K562 (cell line): Measurements from ENCODE around the gene HMOX2. TPM values are rescaled to one million over a fixed set of nuclear protein-coding genes. Genes with fewer than 3 reads are reported as not detected.

ENCODE experiments used
- ARID3A ChIP-seq: IDR thresholded peaks from 2 replicates; pipeline ENCODE4 v1.6.1; 2012; ENCODE audit warnings: low read depth, low read length, improper control_type of control experiment, borderline replicate concordance
- BCOR ChIP-seq: fragments of 450-650 bp; IDR thresholded peaks from 2 replicates; pipeline ENCODE4 v1.6.1; 2016
- EHMT2 ChIP-seq: fragments of 450-650 bp; IDR thresholded peaks from 2 replicates; pipeline ENCODE4 v1.6.1; 2018; ENCODE audit warnings: antibody characterized with exemption
- GMEB1 ChIP-seq: fragments of 250-450 bp; sonication (Bioruptor Pico); IDR thresholded peaks from 2 replicates; pipeline ENCODE4 v1.4.0; 2020; ENCODE audit warnings: mild to moderate bottlenecking
- HLTF ChIP-seq: fragments of 450-650 bp; IDR thresholded peaks from 2 replicates; pipeline ENCODE4 v1.6.1; 2016
- IRF9 ChIP-seq: fragments of 450-650 bp; IDR thresholded peaks from 2 replicates; pipeline ENCODE4 v1.6.1; 2016; ENCODE audit warnings: missing biosample characterization, missing genetic modification characterization
- KAT7 ChIP-seq: sonication (generic); formaldehyde crosslinking; IDR thresholded peaks from 2 replicates; pipeline ENCODE4 v1.8.0; 2022; ENCODE audit warnings: missing genetic modification reagents, mild to moderate bottlenecking, borderline replicate concordance
- KLF13 ChIP-seq: fragments of 450-650 bp; IDR thresholded peaks from 2 replicates; pipeline ENCODE4 v1.6.1; 2016; ENCODE audit warnings: missing genetic modification characterization, low read depth, mild to moderate bottlenecking, missing compliant biosample characterization, moderate library complexity, borderline replicate concordance
- NFIX ChIP-seq: fragments of 250-450 bp; sonication (Bioruptor Pico); IDR thresholded peaks from 2 replicates; pipeline ENCODE4 v1.4.0; 2020; ENCODE audit warnings: low read depth, mild to moderate bottlenecking, moderate library complexity
- NFXL1 ChIP-seq: fragments of 450-650 bp; formaldehyde crosslinking; IDR thresholded peaks from 2 replicates; pipeline ENCODE4 v1.4.0; 2021; ENCODE audit warnings: mild to moderate bottlenecking
- PHF21A ChIP-seq: fragments of 450-650 bp; IDR thresholded peaks from 2 replicates; pipeline ENCODE4 v1.6.1; 2017; ENCODE audit warnings: low read depth, borderline replicate concordance
- PKNOX1 ChIP-seq: fragments of 450-650 bp; IDR thresholded peaks from 2 replicates; pipeline ENCODE4 v1.6.1; 2016
- RBFOX2 ChIP-seq: fragments of 200-400 bp; formaldehyde crosslinking; IDR thresholded peaks from 2 replicates; pipeline ENCODE4 v1.6.1; 2017; ENCODE audit warnings: low read depth, mild to moderate bottlenecking, low read length, moderate library complexity
- SRSF3 ChIP-seq: fragments of 200-400 bp; formaldehyde crosslinking; IDR thresholded peaks from 2 replicates; pipeline ENCODE4 v1.6.1; 2016; ENCODE audit warnings: mild to moderate bottlenecking, low read length, moderate library complexity; ENCODE audit not compliant: insufficient read depth
- STAG1 ChIP-seq: sonication (generic); formaldehyde crosslinking; IDR thresholded peaks from 2 replicates; pipeline ENCODE4 v1.5.0; 2020; ENCODE audit warnings: missing genetic modification reagents, borderline replicate concordance
- TAL1 ChIP-seq: fragments of 450-650 bp; IDR thresholded peaks from 2 replicates; pipeline ENCODE4 v1.6.1; 2016; ENCODE audit warnings: mild to moderate bottlenecking
- THRAP3 ChIP-seq: fragments of 450-650 bp; IDR thresholded peaks from 2 replicates; pipeline ENCODE4 v1.6.1; 2016; ENCODE audit warnings: mild to moderate bottlenecking, inconsistent platforms, borderline replicate concordance
- THRB ChIP-seq: fragments of 450-650 bp; formaldehyde crosslinking; conservative IDR thresholded peaks from 2 replicates; pipeline ENCODE4 v1.4.0; 2022; ENCODE audit warnings: mild to moderate bottlenecking, missing genetic modification characterization
- VEZF1 ChIP-seq: fragments of 200-800 bp; sonication (Bioruptor generic); IDR thresholded peaks from 2 replicates; pipeline ENCODE4 v1.6.1; 2017; ENCODE audit warnings: missing genetic modification characterization, missing compliant biosample characterization
- YBX1 ChIP-seq: fragments of 450-650 bp; IDR thresholded peaks from 2 replicates; pipeline ENCODE4 v1.7.1; 2016; ENCODE audit warnings: mild to moderate bottlenecking
- polyA plus RNA-seq, 8 experiments: library from polyadenylated mRNA; depleted of rRNA in 4 of 8; stranded (reverse) in 5 of 8; unstranded in 3 of 8; fragments of >200 nt; fragmentation: Nextera tagmentation in 2 of 8; fragmentation: Illumina TruSeq in 1 of 8; extraction: Ambion mirVana in 2 of 8; extraction: Trizol in 1 of 8; gene quantifications; 2 replicates each; pipeline versions ENCODE4 v1.2.1 to v1.2.3, GENCODE V29; 2011 to 2014; ENCODE audit warnings: inconsistent platforms in 1 of 8, missing spikeins in 1 of 8
- total RNA-seq, 7 experiments: library from RNA; depleted of rRNA in 6 of 7; stranded (reverse); fragments of >200 nt in 6 of 7; fragmentation: Illumina TruSeq in 2 of 7; extraction: Trizol in 2 of 7; gene quantifications; 2 replicates each; pipeline versions ENCODE4 v1.2.1 to v1.2.3, GENCODE V29; 2011 to 2021; ENCODE audit warnings: low replicate concordance in 1 of 7

Gene HMOX2
- total and polyA plus RNA-seq, 9 of the 15 experiments (the other 6 are each of a cell fraction or from before 2014, with no cell fraction given), result 26.8 to 87.4 (median 57.4) TPM

GRCh38 chr16:4475880-4476788 is at the start of gene HMOX2 (continued):
- no peak for TF ChIP-seq IRF9 (tag)
- no peak for TF ChIP-seq YBX1
- peak; percentile 94 for TF ChIP-seq KAT7 (CRISPR knock-in tag)
- no peak for TF ChIP-seq NFXL1
- no peak for TF ChIP-seq BCOR
- no peak for TF ChIP-seq KLF13
- no peak for TF ChIP-seq STAG1
- TF ChIP-seq TAL1, result no peak
- no peak for TF ChIP-seq NFIX (CRISPR knock-in tag)
- TF ChIP-seq RBFOX2, result peak; percentile 96
- peak; percentile 98 for TF ChIP-seq GMEB1 (CRISPR knock-in tag)
- TF ChIP-seq PKNOX1, result peak; percentile 87
- no peak for TF ChIP-seq THRAP3
- TF ChIP-seq PHF21A, result no peak
- TF ChIP-seq VEZF1 (CRISPR knock-in tag), result peak; percentile 26; the same call in 1 of the 2 replicates
- TF ChIP-seq THRB, result no peak
- no peak for TF ChIP-seq EHMT2
- no peak for TF ChIP-seq ARID3A
- TF ChIP-seq SRSF3, result no peak
- no peak for TF ChIP-seq HLTF
